K562 (cell line): Measurements from ENCODE around the gene JRKL. TPM values are rescaled to one million over a fixed set of nuclear protein-coding genes. Genes with fewer than 3 reads are reported as not detected.

Experiments
- BDP1 ChIP-seq: IDR thresholded peaks from 3 replicates; pipeline ENCODE4 v1.6.1; 2011; ENCODE audit not compliant: insufficient read length, insufficient read depth
- GATAD2B ChIP-seq: fragments of 450-650 bp; IDR thresholded peaks from 2 replicates; pipeline ENCODE4 v1.6.1; 2017; ENCODE audit warnings: mild to moderate bottlenecking, borderline replicate concordance
- NEUROD1 ChIP-seq: fragments of 150-350 bp; IDR thresholded peaks from 2 replicates; pipeline ENCODE4 v1.6.1; 2014; ENCODE audit warnings: borderline replicate concordance, low read length, low read depth; ENCODE audit not compliant: partially characterized antibody
- PHF8 ChIP-seq: fragments of 200-600 bp; sonication (generic); IDR thresholded peaks from 2 replicates; pipeline ENCODE4 v1.6.1; 2012; ENCODE audit warnings: mixed run types, mild to moderate bottlenecking, inconsistent platforms, low read length, moderate library complexity, borderline replicate concordance
- RAD21 ChIP-seq, 2 experiments: fragments of 250-450 bp in 1 of 2; fragments of 450-650 bp in 1 of 2; sonication (Bioruptor Pico) in 1 of 2; formaldehyde crosslinking in 1 of 2; IDR thresholded peaks in 1 of 2; conservative IDR thresholded peaks in 1 of 2; 2 replicates each; pipeline versions ENCODE4 v1.4.0 to v1.8.0; 2020 to 2022; ENCODE audit warnings: mild to moderate bottlenecking in 2 of 2, moderate library complexity in 1 of 2
- RBBP5 ChIP-seq: fragments of 200-600 bp; sonication (generic); IDR thresholded peaks from 2 replicates; pipeline ENCODE4 v1.6.1; 2012; ENCODE audit warnings: borderline replicate concordance, mild to moderate bottlenecking, low read length, control low read depth, inconsistent platforms; ENCODE audit not compliant: insufficient read depth, poor library complexity, severe bottlenecking
- RCOR1 ChIP-seq, 2 experiments: IDR thresholded peaks; 2 replicates each; pipeline ENCODE4 v1.6.1; 2012; ENCODE audit warnings: low read depth in 2 of 2, low read length in 2 of 2, borderline replicate concordance in 1 of 2, improper control_type of control experiment in 1 of 2
- SMAD3 ChIP-seq: fragments of 450-650 bp; formaldehyde crosslinking; conservative IDR thresholded peaks from 2 replicates; pipeline ENCODE4 v1.4.0; 2020; ENCODE audit warnings: mild to moderate bottlenecking
- ZFP30 ChIP-seq: fragments of 250-450 bp; sonication (Bioruptor Pico); IDR thresholded peaks from 2 replicates; pipeline ENCODE4 v1.8.0; 2022; ENCODE audit warnings: moderate library complexity, mild to moderate bottlenecking, inconsistent platforms, borderline replicate concordance
- ZNF12 ChIP-seq: sonication (generic); formaldehyde crosslinking; IDR thresholded peaks from 2 replicates; pipeline ENCODE4 v1.4.0; 2020; ENCODE audit warnings: mild to moderate bottlenecking, missing genetic modification reagents
- ZSCAN32 ChIP-seq: fragments of 450-650 bp; formaldehyde crosslinking; IDR thresholded peaks from 2 replicates; pipeline ENCODE4 v1.4.0; 2020; ENCODE audit warnings: mild to moderate bottlenecking, moderate library complexity
- polyA plus RNA-seq, 8 experiments: library from polyadenylated mRNA; depleted of rRNA in 4 of 8; stranded (reverse) in 5 of 8; unstranded in 3 of 8; fragments of >200 nt; fragmentation: Nextera tagmentation in 2 of 8; fragmentation: Illumina TruSeq in 1 of 8; extraction: Ambion mirVana in 2 of 8; extraction: Trizol in 1 of 8; gene quantifications; 2 replicates each; pipeline versions ENCODE4 v1.2.1 to v1.2.3, GENCODE V29; 2011 to 2014; ENCODE audit warnings: inconsistent platforms in 1 of 8, missing spikeins in 1 of 8
- total RNA-seq, 7 experiments: library from RNA; depleted of rRNA in 6 of 7; stranded (reverse); fragments of >200 nt in 6 of 7; fragmentation: Illumina TruSeq in 2 of 7; extraction: Trizol in 2 of 7; gene quantifications; 2 replicates each; pipeline versions ENCODE4 v1.2.1 to v1.2.3, GENCODE V29; 2011 to 2021; ENCODE audit warnings: low replicate concordance in 1 of 7
- TF ChIP-seq, protein P1 (sequence below): sonication (generic); formaldehyde crosslinking; IDR thresholded peaks from 2 replicates; pipeline ENCODE4 v1.8.0; 2022; ENCODE audit warnings: mild to moderate bottlenecking, missing genetic modification reagents

JRKL gene
- total and polyA plus RNA-seq, 9 of the 15 experiments (the other 6 are each of a cell fraction or from before 2014, with no cell fraction given) = 4.5 to 14.8 (median 8.5) TPM

DNA sequence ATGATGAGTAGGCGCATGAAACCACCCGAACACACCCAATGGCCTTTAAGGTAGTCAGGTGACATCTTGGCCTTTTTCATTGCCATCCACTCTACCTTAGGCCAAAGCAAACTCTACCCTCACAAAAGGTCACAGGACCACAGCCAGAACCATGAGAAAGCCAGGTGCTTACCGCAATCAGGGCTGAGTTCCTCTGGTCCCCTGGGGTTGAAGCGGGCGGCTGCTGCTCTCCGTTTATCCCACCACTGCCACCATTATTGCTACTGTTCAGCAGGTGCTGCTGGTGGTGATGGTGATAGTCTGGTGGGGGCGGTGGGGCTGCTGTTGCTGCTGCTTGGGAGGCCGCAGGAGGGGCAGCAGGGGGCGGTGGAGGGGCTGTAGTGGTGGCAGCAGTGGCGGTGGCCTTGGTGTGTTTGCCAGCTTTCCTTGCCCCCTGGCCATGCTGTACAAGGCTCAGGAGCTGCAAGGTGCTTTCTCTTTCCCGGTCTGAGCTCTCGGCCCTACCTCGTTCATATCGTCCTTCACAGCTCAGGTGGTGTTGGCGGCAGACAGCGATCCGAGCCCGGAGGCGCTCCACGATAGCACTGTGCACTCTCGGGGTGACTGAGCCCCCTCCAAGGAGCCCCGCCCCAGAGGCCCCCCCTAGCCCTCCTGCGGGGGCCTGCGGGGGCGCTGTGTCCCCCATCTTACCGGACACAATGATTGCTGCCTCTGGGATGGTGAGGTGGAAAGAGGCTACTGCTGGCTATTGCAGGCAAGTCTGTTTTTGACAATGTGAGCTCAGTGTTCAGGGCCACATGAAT lies 48.4 kb upstream of the JRKL start (continued):
- TF ChIP-seq RAD21 (CRISPR knock-in tag; conservative IDR thresholded peaks at IDR 0.05 in 1 of 2, IDR thresholded peaks at IDR 0.05 in 1 of 2) (peak; percentile 52 to 54), RCOR1 (IDR thresholded peaks at IDR 0.05; ENCODE audit: borderline replicate concordance in 1 of 2, low read depth in 2 of 2, low read length in 2 of 2) (peak; percentile 15 to 71; a peak in 3 of 4 replicates), SMAD3 (CRISPR knock-in tag) (no peak), ZFP30 (CRISPR knock-in tag) (no peak), ZNF12 (0 out of 2 replicates have a peak, but pooled peaks have one; percentile 33), NEUROD1 (peak; percentile 20), GATAD2B (0 out of 2 replicates have a peak, but pooled peaks have one; percentile 13), RBBP5 (peak; percentile 46), PHF8 (peak; percentile 19; the same call in 1 of the 2 replicates), ZSCAN32 (no peak), BDP1 (no peak)
- TF ChIP-seq, protein P1, sequence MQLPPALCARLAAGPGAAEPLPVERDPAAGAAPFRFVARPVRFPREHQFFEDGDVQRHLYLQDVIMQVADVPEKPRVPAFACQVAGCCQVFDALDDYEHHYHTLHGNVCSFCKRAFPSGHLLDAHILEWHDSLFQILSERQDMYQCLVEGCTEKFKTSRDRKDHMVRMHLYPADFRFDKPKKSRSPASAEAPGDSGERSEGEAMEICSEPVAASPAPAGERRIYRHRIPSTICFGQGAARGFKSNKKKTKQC = peak; percentile 14; the same call in 1 of the 2 replicates
